MM.1S (cell line): ENCODE measurements around the gene RPS6KA2.

ENCODE experiments used
- DNase-seq: peaks from one replicate; pipeline ENCODE4 v3.0.0-alpha.2; 2015
- H2AFZ ChIP-seq: fragments of 300-600 bp; sonication (generic); 2 replicates; pipeline ENCODE4 v1.6.0; 2016; ENCODE audit warnings: antibody characterized with exemption, low read length
- H3F3A ChIP-seq: fragments of 300-600 bp; sonication (generic); 2 replicates; pipeline ENCODE4 v1.6.1; 2016; ENCODE audit warnings: mild to moderate bottlenecking, antibody characterized with exemption, low read length, moderate library complexity, mixed read lengths; ENCODE audit not compliant: insufficient read depth
- H3K27ac ChIP-seq: fragments of 300-600 bp; sonication (generic); 2 replicates; pipeline ENCODE4 v1.5.1; 2016; ENCODE audit warnings: mild to moderate bottlenecking, low read length
- H3K27me3 ChIP-seq: fragments of 300-600 bp; sonication (generic); replicated peaks from 2 replicates; pipeline ENCODE4 v1.6.0; 2016; ENCODE audit warnings: low read length; ENCODE audit not compliant: insufficient read depth
- H3K36me3 ChIP-seq: fragments of 300-600 bp; sonication (generic); replicated peaks from 2 replicates; pipeline ENCODE4 v1.6.1; 2016; ENCODE audit warnings: mild to moderate bottlenecking, low read length, mixed read lengths; ENCODE audit not compliant: insufficient read depth
- H3K4me1 ChIP-seq: fragments of 300-600 bp; sonication (generic); 2 replicates; pipeline ENCODE4 v1.6.1; 2016; ENCODE audit warnings: low read length, mixed read lengths
- H3K4me2 ChIP-seq: fragments of 300-600 bp; sonication (generic); 2 replicates; pipeline ENCODE4 v1.6.0; 2016; ENCODE audit warnings: low read depth, low read length
- H3K4me3 ChIP-seq: fragments of 300-600 bp; sonication (generic); 2 replicates; pipeline ENCODE4 v1.5.1; 2016; ENCODE audit warnings: low read length, mixed read lengths
- H3K79me2 ChIP-seq: fragments of 300-600 bp; sonication (generic); 2 replicates; pipeline ENCODE4 v1.6.1; 2016; ENCODE audit warnings: mixed run types, low read length, mixed read lengths
- H3K9ac ChIP-seq: fragments of 300-600 bp; sonication (generic); 2 replicates; pipeline ENCODE4 v1.6.1; 2016; ENCODE audit warnings: low read length, mixed read lengths
- H3K9me2 ChIP-seq: fragments of 300-600 bp; sonication (generic); replicated peaks from 2 replicates; pipeline ENCODE4 v1.6.1; 2016; ENCODE audit warnings: mild to moderate bottlenecking, low read length, mixed read lengths; ENCODE audit not compliant: insufficient read depth
- H3K9me3 ChIP-seq: fragments of 300-600 bp; sonication (generic); replicated peaks from 2 replicates; pipeline ENCODE4 v1.6.1; 2016; ENCODE audit warnings: mild to moderate bottlenecking, low read length, mixed read lengths; ENCODE audit not compliant: insufficient read depth
- H4K20me1 ChIP-seq: fragments of 300-600 bp; sonication (generic); 2 replicates; pipeline ENCODE4 v1.6.1; 2016; ENCODE audit warnings: mild to moderate bottlenecking, low read length, moderate library complexity, mixed read lengths; ENCODE audit not compliant: insufficient read depth
- EZH2 ChIP-seq: fragments of 300-600 bp; sonication (generic); optimal IDR thresholded peaks from 2 replicates; pipeline ENCODE3; 2017; ENCODE audit warnings: low read depth, mild to moderate bottlenecking, antibody characterized with exemption, low read length, mixed read lengths
- EZH2phosphoT487 ChIP-seq: fragments of 300-600 bp; sonication (generic); IDR thresholded peaks from 2 replicates; pipeline ENCODE4 v1.6.1; 2018; ENCODE audit warnings: antibody characterized with exemption, low read length
- TF ChIP-seq, protein P1 (sequence below): fragments of 300-600 bp; sonication (generic); IDR thresholded peaks from 2 replicates; pipeline ENCODE4 v1.5.1; 2016; ENCODE audit warnings: antibody characterized with exemption, low read length, mixed read lengths

Gene RPS6KA2

GRCh38 chr6:166612471-166612881 is 14.6 kb downstream of the RPS6KA2 start:
- H3K79me2 ChIP-seq, result no peaks in the 10 kb centered on the region
- no peaks in the 10 kb centered on the region for H3K27me3 ChIP-seq
- H3K4me2 ChIP-seq, result no peak overlapping the region
- no peak overlapping the region for H3K4me3 ChIP-seq
- H4K20me1 ChIP-seq, result no peaks in the 10 kb centered on the region
- no peak overlapping the region for H2AFZ ChIP-seq
- no peaks in the 10 kb centered on the region for H3K9me2 ChIP-seq
- no peaks in the 10 kb centered on the region for H3K4me1 ChIP-seq
- H3K27ac ChIP-seq, result no peak overlapping the region
- no peaks in the 10 kb centered on the region for H3K36me3 ChIP-seq
- no peak for TF ChIP-seq EZH2
- TF ChIP-seq, protein P1, sequence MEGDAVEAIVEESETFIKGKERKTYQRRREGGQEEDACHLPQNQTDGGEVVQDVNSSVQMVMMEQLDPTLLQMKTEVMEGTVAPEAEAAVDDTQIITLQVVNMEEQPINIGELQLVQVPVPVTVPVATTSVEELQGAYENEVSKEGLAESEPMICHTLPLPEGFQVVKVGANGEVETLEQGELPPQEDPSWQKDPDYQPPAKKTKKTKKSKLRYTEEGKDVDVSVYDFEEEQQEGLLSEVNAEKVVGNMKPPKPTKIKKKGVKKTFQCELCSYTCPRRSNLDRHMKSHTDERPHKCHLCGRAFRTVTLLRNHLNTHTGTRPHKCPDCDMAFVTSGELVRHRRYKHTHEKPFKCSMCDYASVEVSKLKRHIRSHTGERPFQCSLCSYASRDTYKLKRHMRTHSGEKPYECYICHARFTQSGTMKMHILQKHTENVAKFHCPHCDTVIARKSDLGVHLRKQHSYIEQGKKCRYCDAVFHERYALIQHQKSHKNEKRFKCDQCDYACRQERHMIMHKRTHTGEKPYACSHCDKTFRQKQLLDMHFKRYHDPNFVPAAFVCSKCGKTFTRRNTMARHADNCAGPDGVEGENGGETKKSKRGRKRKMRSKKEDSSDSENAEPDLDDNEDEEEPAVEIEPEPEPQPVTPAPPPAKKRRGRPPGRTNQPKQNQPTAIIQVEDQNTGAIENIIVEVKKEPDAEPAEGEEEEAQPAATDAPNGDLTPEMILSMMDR, result no peak
- no peak for TF ChIP-seq EZH2phosphoT487
- H3K9me3 ChIP-seq, result no peaks in the 10 kb centered on the region
- H3K9ac ChIP-seq, result no peak overlapping the region
- H3F3A ChIP-seq, result no peaks in the 10 kb centered on the region
- no peak for DNase-seq

DNA sequence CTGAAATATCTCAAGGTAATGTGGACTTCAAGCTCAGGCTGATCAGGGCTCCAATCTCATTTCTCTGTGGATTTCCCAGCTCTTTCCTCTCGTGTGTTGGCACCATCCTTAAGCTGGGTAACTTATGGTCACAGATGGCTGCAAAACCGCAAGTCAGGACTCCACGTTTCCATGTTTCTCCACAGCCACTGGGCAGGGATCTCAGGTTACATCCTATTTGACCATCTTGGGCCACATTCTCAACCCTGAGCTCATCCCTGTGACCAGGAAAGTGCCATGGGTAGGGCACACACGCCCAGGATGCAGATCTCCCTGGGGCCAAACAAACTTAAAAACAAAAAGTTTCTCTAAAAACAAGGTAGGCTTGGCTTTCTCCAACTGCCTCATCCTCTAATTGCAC is 15.4 kb downstream of the RPS6KA2 start:
- no peaks in the 10 kb centered on the region for H3K9me3 ChIP-seq
- no peaks in the 10 kb centered on the region for H3K4me1 ChIP-seq
- H3K27me3 ChIP-seq, result no peaks in the 10 kb centered on the region
- H3K79me2 ChIP-seq, result no peaks in the 10 kb centered on the region
- no peak overlapping the region for H3K27ac ChIP-seq
- no peak overlapping the region for H3K4me3 ChIP-seq
- DNase-seq, result no peak
- H4K20me1 ChIP-seq, result no peaks in the 10 kb centered on the region
- H2AFZ ChIP-seq, result no peak overlapping the region
- TF ChIP-seq EZH2phosphoT487, result no peak
- no peak for TF ChIP-seq EZH2
- TF ChIP-seq, protein P1, result no peak
- H3F3A ChIP-seq, result no peaks in the 10 kb centered on the region
- H3K9ac ChIP-seq, result no peak overlapping the region
- no peak overlapping the region for H3K4me2 ChIP-seq
- no peaks in the 10 kb centered on the region for H3K36me3 ChIP-seq
- H3K9me2 ChIP-seq, result no peaks in the 10 kb centered on the region

- Histone ChIP-seq H3K36me3 (no peaks in the 10 kb centered on the region), H3K4me2 (no peak overlapping the region), H3K79me2 (no peaks in the 10 kb centered on the region), H3K9ac (no peak overlapping the region), H3K27me3 (no peaks in the 10 kb centered on the region), H3K27ac (no peak overlapping the region), H3K9me3 (no peaks in the 10 kb centered on the region), H3F3A (no peaks in the 10 kb centered on the region), H3K4me1 (no peaks in the 10 kb centered on the region), H4K20me1 (no peaks in the 10 kb centered on the region), H3K9me2 (no peaks in the 10 kb centered on the region), H3K4me3 (no peak overlapping the region), H2AFZ (no peak overlapping the region)
- TF ChIP-seq EZH2 (no peak), EZH2phosphoT487 (no peak)
- TF ChIP-seq, protein P1, result no peak
- DNase-seq, result no peak
Observed at GRCh38 chr6:166610069-166610468, 17.0 kb downstream of the RPS6KA2 start.
